Coronary artery (tissue), 2 donors: ENCODE data around the gene KCNIP3.
A peak's percentile ranks its signal among the peaks of the same experiment; 100 is the strongest.

ENCODE experiments used
- DNase-seq: peaks from one replicate; pipeline ENCODE4 v3.0.0-alpha.2; 2017; ENCODE audit warnings: low spot score
- H3K27ac ChIP-seq, 2 donors: fragments of 200-600 bp; sonication (generic); one replicate each; pipeline ENCODE4 v1.5.1; 2016 to 2019
- H3K4me3 ChIP-seq: fragments of 200-600 bp; sonication (generic); 2 replicates; pipeline ENCODE4 v1.5.1; 2016; ENCODE audit warnings: mild to moderate bottlenecking, moderate library complexity
- CTCF ChIP-seq: fragments of 200-600 bp; sonication (generic); IDR thresholded peaks from one replicate; pipeline ENCODE4 v1.5.1; 2019; ENCODE audit warnings: antibody characterized with exemption

KCNIP3 gene

GRCh38 chr2:95359031-95359430, 61.9 kb downstream of the KCNIP3 start:
- no peak for DNase-seq
- H3K4me3 ChIP-seq: peak overlapping the region; percentile 14
- peak overlapping the region in 1 of 2 donors; percentile 54 for H3K27ac ChIP-seq
- no peak for TF ChIP-seq CTCF

GRCh38 chr2:95359501-95359930, 62.4 kb downstream of the KCNIP3 start:
- peak overlapping the region; percentile 14 for H3K4me3 ChIP-seq
- TF ChIP-seq CTCF: no peak
- peak; percentile 53 for DNase-seq

DNA sequence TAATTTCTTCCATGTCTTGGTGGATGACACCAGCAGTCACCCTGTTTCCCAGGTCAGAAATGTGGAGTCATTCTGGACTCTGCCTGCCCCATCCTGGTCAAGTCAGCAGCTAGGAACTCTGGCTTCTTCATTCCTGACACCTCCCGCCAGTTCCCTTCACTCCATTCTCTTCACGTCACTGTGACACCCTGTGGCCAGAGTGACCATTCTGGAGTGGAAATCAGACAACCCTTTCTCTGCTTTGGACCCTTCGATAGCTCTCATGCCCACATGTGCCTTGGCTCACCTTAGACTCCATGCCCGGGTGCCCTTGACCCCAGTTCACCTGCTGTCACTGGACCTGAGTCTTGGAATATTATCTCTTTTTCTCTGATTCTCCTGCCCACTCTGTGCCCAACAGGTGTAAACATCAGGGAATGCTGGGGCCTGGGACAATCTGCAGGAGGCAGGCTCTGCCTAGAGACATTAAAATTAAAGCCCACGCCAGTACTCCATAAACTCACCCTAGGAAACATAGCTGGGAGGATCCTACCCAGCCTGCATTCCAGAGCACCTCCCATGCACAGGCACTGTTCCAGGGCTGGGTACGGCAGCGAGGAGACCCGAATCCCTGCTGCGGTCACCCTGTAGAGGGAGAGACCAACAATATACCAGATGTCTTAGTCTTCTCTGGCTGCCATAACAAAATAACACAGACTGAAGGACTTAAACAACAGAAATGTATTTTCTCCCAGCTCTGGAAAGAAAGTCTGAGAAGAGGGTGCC, 64.3 kb downstream of the KCNIP3 start:
- Histone ChIP-seq H3K27ac (no peak overlapping the region), H3K4me3 (no peak overlapping the region)
- no peak for DNase-seq
- no peak for TF ChIP-seq CTCF

More at GRCh38 chr2:95359501-95359930, 62.4 kb downstream of the KCNIP3 start:
- H3K27ac ChIP-seq: peak overlapping the region in 1 of 2 donors; percentile 54

- TF ChIP-seq CTCF: no peak
- no peak overlapping the region for H3K4me3 ChIP-seq
- H3K27ac ChIP-seq: no peak overlapping the region
- DNase-seq: no peak
Observed at GRCh38 chr2:95362486-95362885, 65.3 kb downstream of the KCNIP3 start.

DNA sequence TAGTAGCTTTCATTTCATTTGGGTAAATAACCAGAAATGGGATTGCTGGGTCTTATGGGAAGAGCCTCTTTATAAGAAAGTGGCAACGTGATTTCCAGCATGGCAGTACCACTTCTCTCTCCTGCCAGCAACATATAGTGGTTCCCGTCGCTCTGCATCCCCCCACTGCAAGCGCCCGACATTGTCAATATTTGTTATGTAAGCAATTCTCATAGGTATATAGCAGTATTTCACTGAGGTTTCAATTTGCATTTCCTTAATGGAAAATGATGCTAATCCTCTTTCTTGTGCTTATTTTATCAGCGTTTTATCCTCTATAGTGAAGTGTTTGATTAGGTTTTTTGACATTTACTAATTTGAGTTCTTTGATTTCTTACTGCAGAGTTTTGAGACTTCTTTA, 69.4 kb downstream of the KCNIP3 start:
- TF ChIP-seq CTCF: no peak
- no peak for DNase-seq

DNA sequence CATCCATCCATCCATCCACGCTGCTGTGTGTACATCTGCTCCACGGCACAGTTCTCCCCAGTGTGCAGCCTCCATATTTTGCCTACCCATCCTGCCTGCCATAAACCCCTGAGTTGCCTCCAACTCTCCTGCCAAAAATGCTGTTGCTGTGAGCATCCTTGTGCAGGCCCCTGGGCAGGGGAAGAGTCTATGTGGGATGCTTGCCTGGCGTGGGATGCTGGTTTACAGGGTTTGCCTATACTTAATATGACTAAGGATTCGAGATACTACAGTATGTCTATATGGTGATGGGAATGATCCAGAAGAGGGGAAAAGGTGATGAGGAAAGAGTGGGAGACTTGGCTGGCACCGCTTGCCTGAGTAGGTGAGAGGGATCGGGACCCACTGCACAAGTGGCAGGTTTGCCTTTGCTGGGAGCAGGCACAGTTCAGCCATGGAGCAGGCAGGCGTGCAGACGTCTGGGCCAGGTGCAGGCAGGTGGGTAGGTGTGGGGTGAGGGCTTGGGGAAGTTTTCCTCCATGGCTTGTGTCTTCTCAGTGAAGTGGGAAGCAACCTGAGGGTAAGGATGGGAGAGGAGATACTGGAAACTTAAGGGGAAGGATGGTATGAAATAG, 75.2 kb downstream of the KCNIP3 start:
- H3K27ac ChIP-seq: no peak overlapping the region

More for the DNA sequence above, 69.4 kb downstream of the KCNIP3 start:
- Histone ChIP-seq H3K4me3 (no peak overlapping the region), H3K27ac (no peak overlapping the region)

More for the DNA sequence above, 75.2 kb downstream of the KCNIP3 start:
- peak; percentile 63 for DNase-seq
- TF ChIP-seq CTCF: no peak
- no peak overlapping the region for H3K4me3 ChIP-seq
